Subcutaneous adipose tissue (tissue), 4 donors: ENCODE data around the gene OOSP3. TPM values are rescaled to one million over a fixed set of nuclear protein-coding genes. Genes with fewer than 3 reads are reported as not detected.

Source experiments
- total RNA-seq, 4 donors: library from RNA; depleted of rRNA; stranded (reverse); fragments of >200 nt; gene quantifications; one replicate each; pipeline ENCODE4 v1.1.0, GENCODE V29; 2016
- TF ChIP-seq, protein P1 (sequence below): fragments of 450-650 bp; IDR thresholded peaks from one replicate; pipeline ENCODE4 v1.5.1; 2016; ENCODE audit warnings: low read depth, mild to moderate bottlenecking, control low read depth, antibody characterized with exemption, moderate library complexity

The OOSP3 gene
- total RNA-seq, 4 donors from 2014 or later, result not detected

DNA sequence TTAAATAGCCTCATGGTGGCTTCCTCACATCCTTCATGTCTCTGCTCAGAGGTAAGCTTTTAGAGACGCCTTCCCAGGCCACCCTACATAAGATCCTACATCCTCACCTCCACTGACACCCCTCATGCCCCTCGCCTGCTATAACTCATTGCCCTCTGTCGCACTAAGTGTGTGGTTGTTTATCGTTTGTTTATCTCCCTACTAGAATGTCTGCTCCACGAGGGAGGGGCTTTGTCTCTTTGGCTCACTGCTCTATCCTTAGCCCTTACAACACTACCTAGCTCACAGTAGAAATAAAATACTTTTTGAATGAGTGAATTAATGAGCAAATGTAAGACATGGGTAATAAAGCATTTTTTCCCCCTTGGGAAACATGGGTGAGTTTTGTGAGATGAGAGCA is 32.0 kb upstream of the OOSP3 start:
- TF ChIP-seq, protein P1, sequence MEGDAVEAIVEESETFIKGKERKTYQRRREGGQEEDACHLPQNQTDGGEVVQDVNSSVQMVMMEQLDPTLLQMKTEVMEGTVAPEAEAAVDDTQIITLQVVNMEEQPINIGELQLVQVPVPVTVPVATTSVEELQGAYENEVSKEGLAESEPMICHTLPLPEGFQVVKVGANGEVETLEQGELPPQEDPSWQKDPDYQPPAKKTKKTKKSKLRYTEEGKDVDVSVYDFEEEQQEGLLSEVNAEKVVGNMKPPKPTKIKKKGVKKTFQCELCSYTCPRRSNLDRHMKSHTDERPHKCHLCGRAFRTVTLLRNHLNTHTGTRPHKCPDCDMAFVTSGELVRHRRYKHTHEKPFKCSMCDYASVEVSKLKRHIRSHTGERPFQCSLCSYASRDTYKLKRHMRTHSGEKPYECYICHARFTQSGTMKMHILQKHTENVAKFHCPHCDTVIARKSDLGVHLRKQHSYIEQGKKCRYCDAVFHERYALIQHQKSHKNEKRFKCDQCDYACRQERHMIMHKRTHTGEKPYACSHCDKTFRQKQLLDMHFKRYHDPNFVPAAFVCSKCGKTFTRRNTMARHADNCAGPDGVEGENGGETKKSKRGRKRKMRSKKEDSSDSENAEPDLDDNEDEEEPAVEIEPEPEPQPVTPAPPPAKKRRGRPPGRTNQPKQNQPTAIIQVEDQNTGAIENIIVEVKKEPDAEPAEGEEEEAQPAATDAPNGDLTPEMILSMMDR, result no peak

DNA sequence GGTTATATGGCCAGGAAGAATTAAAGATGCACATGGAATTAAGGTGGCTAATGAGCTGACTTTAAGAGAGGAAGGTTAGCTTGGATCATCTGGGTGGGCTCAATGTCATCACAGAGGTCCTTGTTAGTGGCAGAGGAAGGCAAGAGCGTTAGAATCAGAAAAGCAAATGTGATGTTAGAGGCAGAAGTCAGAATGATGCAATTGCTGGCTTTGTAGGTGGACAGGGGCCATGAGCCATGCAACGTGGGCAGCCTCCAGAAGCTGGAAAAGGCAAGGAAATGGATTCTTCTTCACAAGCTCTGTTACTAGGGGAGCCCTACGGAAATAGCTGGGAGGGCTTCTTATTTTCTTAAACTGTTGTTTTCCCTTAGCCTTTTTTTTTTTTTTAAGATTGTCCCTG is 31.0 kb upstream of the OOSP3 start:
- TF ChIP-seq, protein P1, result no peak

DNA sequence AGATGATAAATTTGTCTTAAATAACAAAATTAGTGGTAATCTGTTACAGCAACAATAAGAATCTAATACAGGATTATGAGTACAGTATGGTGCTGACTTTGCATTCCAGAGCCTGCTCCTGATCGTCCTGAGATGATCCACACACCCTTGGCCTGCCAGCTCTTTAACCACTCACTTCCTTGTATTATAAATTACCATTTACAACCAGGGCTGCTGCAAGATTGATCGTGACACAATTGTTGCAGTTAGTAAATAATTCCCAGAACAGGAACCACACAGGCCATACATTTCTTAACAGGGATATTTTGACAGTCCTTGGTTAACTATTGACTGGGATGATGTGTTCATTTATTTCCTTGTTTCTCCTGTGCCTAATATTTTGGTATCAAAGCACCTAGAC is 29.5 kb upstream of the OOSP3 start:
- TF ChIP-seq, protein P1, result no peak

DNA sequence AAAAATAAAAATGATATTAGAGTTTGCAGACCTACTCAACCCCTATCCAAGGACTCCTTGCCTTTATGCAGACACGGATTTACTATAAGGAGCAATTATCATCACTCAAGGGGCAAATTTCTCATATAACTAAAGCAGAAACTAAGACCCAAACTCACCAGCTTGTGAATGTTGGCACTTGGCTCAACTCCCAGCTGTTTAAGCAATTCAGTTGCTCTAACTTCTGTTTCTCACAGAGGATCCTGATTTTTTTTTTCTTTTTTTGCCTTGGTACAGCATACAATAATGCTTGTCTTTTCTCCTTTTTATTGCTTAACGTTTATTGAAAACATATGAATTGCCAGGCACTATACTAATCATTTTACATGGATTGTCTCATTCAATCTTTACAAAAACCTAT is 23.7 kb upstream of the OOSP3 start:
- TF ChIP-seq, protein P1, result no peak

DNA sequence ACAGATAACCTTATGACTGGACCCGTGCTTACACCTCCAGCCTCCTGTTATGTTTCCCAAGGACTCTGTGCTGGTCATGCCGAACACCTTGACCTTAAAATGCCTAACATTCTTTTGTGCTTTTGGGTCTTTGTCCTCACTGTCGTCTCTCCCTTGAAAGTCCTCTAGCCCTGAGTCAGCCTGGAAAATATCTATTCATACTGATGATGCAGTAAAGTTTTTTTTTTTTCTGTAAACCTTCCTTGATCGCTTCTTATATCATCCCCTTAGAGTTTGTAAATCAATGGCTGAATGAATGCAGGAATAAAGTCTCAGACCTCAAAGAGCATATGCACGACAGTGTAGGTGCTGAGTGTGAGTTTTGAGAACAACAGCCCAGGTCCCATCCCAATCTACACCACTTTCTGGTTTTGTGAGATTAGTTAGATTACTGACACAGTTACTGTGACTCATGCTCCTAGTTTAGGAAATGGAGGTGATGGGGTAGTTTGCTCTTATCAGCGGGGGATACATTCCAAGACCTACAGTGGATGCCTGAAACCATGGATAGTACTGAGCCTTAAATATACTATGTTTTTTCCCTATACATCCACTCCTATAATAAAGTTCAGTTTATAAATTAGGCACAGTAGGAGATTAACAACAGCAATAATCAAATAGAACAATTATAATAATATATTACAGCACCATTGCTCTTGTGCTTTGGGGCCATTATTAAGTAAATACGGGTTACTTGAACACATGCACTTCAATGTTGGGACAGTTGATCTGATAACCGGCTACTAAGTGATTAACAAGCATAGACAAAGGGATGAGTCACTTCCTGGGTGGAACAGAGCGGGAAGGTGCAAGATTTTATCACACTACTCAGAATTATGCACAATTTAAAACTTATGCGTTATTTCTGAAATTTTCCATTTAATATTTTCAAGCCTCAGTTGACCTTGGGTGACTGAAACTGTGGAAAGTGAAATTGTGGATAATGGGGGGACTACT is 20.8 kb upstream of the OOSP3 start:
- TF ChIP-seq, protein P1, result no peak

DNA sequence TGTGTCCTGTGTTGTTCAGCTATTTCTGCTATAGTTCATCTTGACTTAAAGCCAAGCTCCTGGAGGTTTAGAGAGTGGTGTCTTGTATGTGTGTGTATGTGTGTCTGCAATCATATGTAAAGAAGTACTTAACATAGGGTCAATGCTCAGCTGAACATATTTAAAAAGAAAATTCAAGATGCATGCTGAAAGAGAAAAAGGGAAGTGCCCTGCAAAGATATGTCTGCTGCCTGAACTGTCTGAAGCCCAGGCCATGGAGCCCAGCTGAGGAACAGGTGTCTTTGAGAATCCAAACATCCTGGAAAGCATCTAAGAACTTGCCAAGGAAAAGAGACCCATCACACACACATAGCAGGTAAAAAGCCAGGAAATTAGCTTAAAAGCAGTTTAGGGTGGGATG is 18.9 kb upstream of the OOSP3 start:
- TF ChIP-seq, protein P1, result no peak

DNA sequence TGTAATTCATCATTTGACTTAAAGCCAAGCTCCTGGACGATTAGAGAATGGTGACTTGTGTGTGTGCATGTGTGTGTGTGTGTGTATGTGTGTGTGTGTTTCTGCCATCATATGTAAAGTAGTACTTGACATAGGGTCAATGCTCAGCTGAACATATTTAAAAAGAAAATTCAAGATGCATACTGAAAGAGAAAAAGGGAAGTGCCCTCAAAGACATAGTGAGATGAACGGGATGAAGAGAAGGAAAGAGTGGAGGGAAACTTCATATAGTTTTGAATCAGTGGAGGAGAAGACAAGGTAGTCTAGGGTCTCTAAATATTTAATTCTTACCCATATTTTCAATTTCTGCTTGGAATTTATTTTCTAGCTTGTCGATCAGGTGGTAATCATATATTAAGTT is 16.3 kb upstream of the OOSP3 start:
- TF ChIP-seq, protein P1, result no peak
